Kasumi-1 (cell line): Measurements from ENCODE around the gene CIB4.

ENCODE experiments used
- DNase-seq, 2 experiments: peaks; one replicate each; lab custom pipeline; 2025; lab: John Stamatoyannopoulos, UW

The CIB4 gene

GRCh38 chr2:26550276-26551015, 90.7 kb downstream of the CIB4 start:
- DNase-seq, result no peak

- DNase-seq, result no peak
These were observed 98.3 kb downstream of the CIB4 start for GRCh38 chr2:26542676-26543505.

GRCh38 chr2:26542194-26542455, 99.0 kb downstream of the CIB4 start:
- DNase-seq, result no peak

- no peak for DNase-seq
These were observed 99.6 kb downstream of the CIB4 start for GRCh38 chr2:26541401-26542193.

- DNase-seq, result no peak
These were observed 100.2 kb downstream of the CIB4 start for GRCh38 chr2:26540961-26541360.

- no peak for DNase-seq
These were observed 100.9 kb downstream of the CIB4 start for GRCh38 chr2:26540306-26540705.

GRCh38 chr2:26537826-26538475, 103.2 kb downstream of the CIB4 start:
- no peak for DNase-seq

GRCh38 chr2:26537069-26537825, 103.9 kb downstream of the CIB4 start:
- no peak for DNase-seq

GRCh38 chr2:26536371-26537068, 104.6 kb downstream of the CIB4 start:
- no peak for DNase-seq

- DNase-seq, result no peak
These were observed 105.4 kb downstream of the CIB4 start for GRCh38 chr2:26535663-26536275.

GRCh38 chr2:26534865-26535662, 106.1 kb downstream of the CIB4 start:
- no peak for DNase-seq

GRCh38 chr2:26534098-26534864, 106.9 kb downstream of the CIB4 start:
- DNase-seq, result no peak

GRCh38 chr2:26533661-26534060, 107.5 kb downstream of the CIB4 start:
- DNase-seq, result no peak

GRCh38 chr2:26532301-26533250, 108.6 kb downstream of the CIB4 start:
- DNase-seq, result no peak
